ENCODE measurements around the gene FAXC.

- TF ChIP-seq GABPA (IDR thresholded peaks at IDR 0.05; ENCODE audit: low read depth, low read length) (no peak), GABPA (CRISPR knock-in tag; IDR thresholded peaks at IDR 0.05; ENCODE audit: low read depth) (no peak), NR3C1 (CRISPR knock-in tag; IDR thresholded peaks at IDR 0.05) (no peak), RXRB (CRISPR knock-in tag; IDR thresholded peaks at IDR 0.05; ENCODE audit: borderline replicate concordance) (no peak), CTCF (CRISPR knock-in tag; IDR thresholded peaks at IDR 0.05) (no peak), TRAFD1 (CRISPR knock-in tag; IDR thresholded peaks at IDR 0.05; ENCODE audit: borderline replicate concordance) (no peak), SMAD3 (CRISPR knock-in tag; IDR thresholded peaks at IDR 0.05) (no peak), ZC3H4 (CRISPR knock-in tag; IDR thresholded peaks at IDR 0.05; ENCODE audit: borderline replicate concordance) (no peak), TCF12 (IDR thresholded peaks at IDR 0.05) (no peak), TCF12 (CRISPR knock-in tag; IDR thresholded peaks at IDR 0.05) (no peak)
These were observed 10.3 kb upstream of the FAXC start for GRCh38 chr6:99359800-99360199.
